Sigmoid colon (tissue), 4 donors: ENCODE measurements around the gene CIAO2A.

Experiments
- CTCF ChIP-seq, 4 experiments: fragments of 450-650 bp in 3 of 4; fragments of 200-600 bp in 1 of 4; IDR thresholded peaks; one replicate each; pipeline ENCODE4 v1.5.1; 2016 to 2019; ENCODE audit warnings: antibody characterized with exemption in 4 of 4, mild to moderate bottlenecking in 3 of 4, moderate library complexity in 2 of 4
- POLR2AphosphoS5 ChIP-seq, 4 donors: sonication (generic); formaldehyde crosslinking; IDR thresholded peaks; one replicate each; pipeline ENCODE4 v1.6.1; 2017; ENCODE audit warnings: antibody characterized with exemption in 4 of 4

GRCh38 chr15:64089543-64090280 lies 3.9 kb downstream of the CIAO2A start:
- TF ChIP-seq CTCF (IDR thresholded peaks at IDR 0.05) (no peak), POLR2AphosphoS5 (IDR thresholded peaks at IDR 0.05) (peak in 1 of 4 donors; percentile 8)
